HepG2 (cell line): ENCODE results near the gene CCDC120. TPM values are rescaled to one million over a fixed set of nuclear protein-coding genes. Genes with fewer than 3 reads are reported as not detected.

Source experiments
- AHR ChIP-seq: IDR thresholded peaks from 2 replicates; pipeline ENCODE4 v1.6.1; 2018; ENCODE audit warnings: missing genetic modification reagents, missing compliant biosample characterization
- ATF7 ChIP-seq, 2 experiments: fragments of 450-650 bp in 1 of 2; sonication (generic) in 1 of 2; formaldehyde crosslinking in 1 of 2; IDR thresholded peaks; 2 replicates each; pipeline versions ENCODE4 v1.4.0 to v1.6.1; 2016 to 2020; ENCODE audit warnings: antibody characterized with exemption in 1 of 2, mild to moderate bottlenecking in 1 of 2, missing genetic modification reagents in 1 of 2
- FOSL1 ChIP-seq: sonication (generic); formaldehyde crosslinking; IDR thresholded peaks from 2 replicates; pipeline ENCODE4 v1.9.0; 2021; ENCODE audit warnings: missing genetic modification reagents, borderline replicate concordance
- FOSL2 ChIP-seq: sonication (generic); formaldehyde crosslinking; IDR thresholded peaks from 2 replicates; pipeline ENCODE4 v1.4.0; 2020; ENCODE audit warnings: missing genetic modification reagents
- FUBP1 ChIP-seq: sonication (generic); formaldehyde crosslinking; IDR thresholded peaks from 2 replicates; pipeline ENCODE4 v1.5.1; 2020; ENCODE audit warnings: missing genetic modification reagents, mild to moderate bottlenecking, borderline replicate concordance
- GATA4 ChIP-seq: sonication (generic); IDR thresholded peaks from 2 replicates; pipeline ENCODE4 v1.6.1; 2016; ENCODE audit warnings: antibody characterized with exemption, low read depth, borderline replicate concordance
- GTF3A ChIP-seq: sonication (generic); formaldehyde crosslinking; conservative IDR thresholded peaks from 2 replicates; pipeline ENCODE4 v1.4.0; 2020; ENCODE audit warnings: mild to moderate bottlenecking, missing genetic modification reagents
- MTA1 ChIP-seq: sonication (generic); formaldehyde crosslinking; IDR thresholded peaks from 2 replicates; pipeline ENCODE4 v1.4.0; 2020; ENCODE audit warnings: missing genetic modification reagents, mild to moderate bottlenecking, borderline replicate concordance
- PAWR ChIP-seq: sonication (generic); formaldehyde crosslinking; IDR thresholded peaks from 2 replicates; pipeline ENCODE4 v1.4.0; 2020; ENCODE audit warnings: missing genetic modification reagents, mild to moderate bottlenecking, borderline replicate concordance
- PRDM10 ChIP-seq: sonication (generic); formaldehyde crosslinking; IDR thresholded peaks from 2 replicates; pipeline ENCODE4 v1.4.0; 2020; ENCODE audit warnings: low read depth, missing genetic modification reagents
- RNF2 ChIP-seq: fragments of 450-650 bp; conservative IDR thresholded peaks from 2 replicates; pipeline ENCODE4 v1.6.1; 2016; ENCODE audit warnings: low read depth
- TCF12 ChIP-seq, 2 experiments: fragments of 450-650 bp in 1 of 2; sonication (generic) in 1 of 2; formaldehyde crosslinking in 1 of 2; IDR thresholded peaks; 2 replicates each; pipeline versions ENCODE4 v1.6.1 to v1.8.0; 2017 to 2022; ENCODE audit warnings: antibody characterized with exemption in 1 of 2, mild to moderate bottlenecking in 1 of 2, missing genetic modification reagents in 1 of 2, moderate library complexity in 1 of 2
- THAP11 ChIP-seq: IDR thresholded peaks from 2 replicates; pipeline ENCODE4 v1.6.1; 2016; ENCODE audit warnings: missing biosample characterization, missing genetic modification reagents
- ZFAT ChIP-seq: sonication (generic); formaldehyde crosslinking; conservative IDR thresholded peaks from 2 replicates; pipeline ENCODE4 v1.8.1; 2023; ENCODE audit warnings: missing genetic modification reagents, inconsistent platforms
- ZFP1 ChIP-seq: IDR thresholded peaks from 2 replicates; pipeline ENCODE4 v1.6.1; 2016
- ZHX1 ChIP-seq: sonication (generic); formaldehyde crosslinking; IDR thresholded peaks from 2 replicates; pipeline ENCODE4 v1.8.1; 2022; ENCODE audit warnings: low read depth, mild to moderate bottlenecking, missing genetic modification reagents
- ZNF251 ChIP-seq: sonication (generic); formaldehyde crosslinking; IDR thresholded peaks from 2 replicates; pipeline ENCODE4 v1.9.0; 2021; ENCODE audit warnings: mild to moderate bottlenecking, missing genetic modification reagents
- ZNF563 ChIP-seq: sonication (generic); formaldehyde crosslinking; IDR thresholded peaks from 2 replicates; pipeline ENCODE4 v1.8.0; 2022; ENCODE audit warnings: mild to moderate bottlenecking, moderate library complexity, missing genetic modification reagents
- ZNF781 ChIP-seq: sonication (generic); formaldehyde crosslinking; IDR thresholded peaks from 2 replicates; pipeline ENCODE4 v1.5.1; 2020; ENCODE audit warnings: borderline replicate concordance, mild to moderate bottlenecking, missing genetic modification reagents; ENCODE audit errors: not compliant biosample characterization
- polyA plus RNA-seq, 8 experiments: library from polyadenylated mRNA; depleted of rRNA in 3 of 8; stranded (reverse) in 7 of 8; unstranded in 1 of 8; fragments of >200 nt; fragmentation: Illumina TruSeq in 4 of 8; extraction: Trizol in 4 of 8; gene quantifications; 2 replicates each; pipeline versions ENCODE4 v1.2.1 to v1.2.3, GENCODE V29; 2011 to 2016; ENCODE audit warnings: low read depth in 4 of 8, missing spikeins in 1 of 8, mixed read lengths in 1 of 8; ENCODE audit not compliant: insufficient read depth in 1 of 8
- total RNA-seq, 5 experiments: library from RNA; depleted of rRNA; stranded (reverse); fragments of >200 nt; fragmentation: Illumina TruSeq; extraction: Trizol; gene quantifications; 2 replicates each; pipeline ENCODE4 v1.2.3, GENCODE V29; 2016; ENCODE audit warnings: low read depth in 1 of 5

The CCDC120 gene
- total and polyA plus RNA-seq, 2 of the 13 experiments (the other 11 are each of a cell fraction or from before 2014, with no cell fraction given), result 0.89 to 3.2 TPM

DNA sequence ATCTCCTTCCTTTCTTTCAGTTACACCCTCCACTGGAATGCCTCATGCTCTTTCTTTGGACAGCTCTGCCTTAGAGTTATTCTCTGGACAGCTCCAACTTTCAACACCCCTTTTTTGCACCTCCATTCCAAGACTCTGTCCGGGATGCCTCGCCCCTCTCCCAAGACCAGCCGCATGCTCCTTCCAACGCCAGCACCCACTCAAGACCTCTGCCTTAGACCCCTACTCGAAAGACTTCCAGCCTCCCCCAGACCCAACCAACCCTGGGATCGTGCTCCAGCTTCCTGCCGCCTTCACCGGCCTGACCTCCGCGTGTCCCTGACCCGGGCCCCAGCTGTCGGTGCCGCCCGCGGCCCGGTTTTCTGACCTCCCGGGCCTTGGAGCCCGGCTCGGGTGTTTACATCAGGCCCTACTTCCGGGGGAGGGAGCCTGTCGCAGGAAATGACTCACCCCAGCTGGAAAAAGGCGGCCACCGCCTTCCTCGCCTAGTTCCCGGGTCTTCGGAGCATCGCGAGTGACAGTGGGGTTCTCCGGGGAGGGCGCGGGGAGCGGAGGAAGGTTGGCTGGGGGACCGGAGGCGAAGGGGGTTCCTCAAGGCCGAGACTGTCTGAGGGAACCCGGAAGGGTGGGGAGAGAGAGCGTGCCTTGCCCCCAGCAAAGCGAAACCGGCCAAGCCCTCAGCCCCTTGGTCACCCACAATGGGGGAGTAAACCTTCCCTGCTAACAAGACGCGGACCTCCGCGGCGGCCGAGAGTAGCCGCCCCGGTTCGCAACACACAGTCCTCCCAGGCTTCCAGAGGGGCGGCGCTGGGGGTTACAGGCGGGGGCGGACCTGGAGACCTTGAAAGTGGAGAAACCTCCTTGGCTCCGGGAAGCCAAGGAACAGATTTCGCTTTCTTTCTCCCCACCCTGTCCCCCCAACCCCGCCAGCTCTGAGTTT is 21.0 kb downstream of the CCDC120 start, which contains the start of gene WDR45 (continued):
- TF ChIP-seq FUBP1 (CRISPR knock-in tag) (no peak), GTF3A (no peak), ZNF563 (CRISPR knock-in tag) (peak; percentile 63; the same call in 1 of the 2 replicates), GATA4 (no peak), RNF2 (no peak), FOSL2 (CRISPR knock-in tag) (peak; percentile 96), ATF7 (IDR thresholded peaks at IDR 0.05) (no peak), ATF7 (CRISPR knock-in tag; IDR thresholded peaks at IDR 0.05) (peak; percentile 23; the same call in 1 of the 2 replicates), PRDM10 (no peak), ZHX1 (CRISPR knock-in tag) (no peak), ZFP1 (no peak), FOSL1 (CRISPR knock-in tag) (peak; percentile 80; the same call in 1 of the 2 replicates), ZFAT (CRISPR knock-in tag) (0 out of 2 replicates have a peak, but pooled peaks have one; percentile 31), MTA1 (CRISPR knock-in tag) (0 out of 2 replicates have a peak, but pooled peaks have one; percentile 32), THAP11 (peak; percentile 57; the same call in 1 of the 2 replicates), ZNF781 (CRISPR knock-in tag) (peak; percentile 22), AHR (CRISPR knock-in tag) (no peak), TCF12 (IDR thresholded peaks at IDR 0.05) (no peak), TCF12 (CRISPR knock-in tag; IDR thresholded peaks at IDR 0.05) (no peak), ZNF251 (CRISPR knock-in tag) (no peak), PAWR (CRISPR knock-in tag) (no peak)
